Activated CD8-positive, alpha-beta memory T cell treated with anti-CD3 and anti-CD28 coated beads, Interleukin-2, amount 10 ng/mL, durations not matched to agents 7 days and 5 days (primary cell): ENCODE measurements around the gene TMIE. TPM values are rescaled to one million over a fixed set of nuclear protein-coding genes. Genes with fewer than 3 reads are reported as not detected.

ENCODE experiments used
- ATAC-seq: fragments of 150-1000 bp; cut with Tn5 transposase; one replicate; pipeline ENCODE4 v1.10.0; 2021; ENCODE audit warnings: moderate library complexity
- CTCF ChIA-PET: fragments of 350-600 bp; sonication (Branson Sonifier 250); formaldehyde crosslinking; loops from one replicate; lab custom pipeline; 2021; ENCODE audit warnings: antibody characterized with exemption; lab: Charles Lee
- DNase-seq: peaks from one replicate; pipeline ENCODE4 v3.0.0-alpha.2; 2020
- H3K27ac Mint-ChIP-seq: one replicate; pipeline ENCODE4 v1.8.0; 2021; ENCODE audit warnings: mild to moderate bottlenecking, mixed read lengths
- H3K27me3 Mint-ChIP-seq: one replicate; pipeline ENCODE4 v1.8.0; 2021; ENCODE audit warnings: mixed read lengths
- H3K36me3 Mint-ChIP-seq: one replicate; pipeline ENCODE4 v1.8.0; 2021; ENCODE audit warnings: mild to moderate bottlenecking, mixed read lengths
- H3K4me1 Mint-ChIP-seq: one replicate; pipeline ENCODE4 v1.8.0; 2021; ENCODE audit warnings: mixed read lengths
- H3K4me3 Mint-ChIP-seq: one replicate; pipeline ENCODE4 v1.8.0; 2021; ENCODE audit warnings: mild to moderate bottlenecking, moderate library complexity, mixed read lengths
- H3K9me3 Mint-ChIP-seq: one replicate; pipeline ENCODE4 v1.8.0; 2022; ENCODE audit warnings: low read depth, mixed read lengths
- total RNA-seq, 2 experiments: library from RNA; stranded (reverse); gene quantifications; one replicate each; pipeline ENCODE4 v1.2.3, GENCODE V29; 2021

TMIE gene
- total RNA-seq, 2 experiments from 2014 or later: not detected

DNA sequence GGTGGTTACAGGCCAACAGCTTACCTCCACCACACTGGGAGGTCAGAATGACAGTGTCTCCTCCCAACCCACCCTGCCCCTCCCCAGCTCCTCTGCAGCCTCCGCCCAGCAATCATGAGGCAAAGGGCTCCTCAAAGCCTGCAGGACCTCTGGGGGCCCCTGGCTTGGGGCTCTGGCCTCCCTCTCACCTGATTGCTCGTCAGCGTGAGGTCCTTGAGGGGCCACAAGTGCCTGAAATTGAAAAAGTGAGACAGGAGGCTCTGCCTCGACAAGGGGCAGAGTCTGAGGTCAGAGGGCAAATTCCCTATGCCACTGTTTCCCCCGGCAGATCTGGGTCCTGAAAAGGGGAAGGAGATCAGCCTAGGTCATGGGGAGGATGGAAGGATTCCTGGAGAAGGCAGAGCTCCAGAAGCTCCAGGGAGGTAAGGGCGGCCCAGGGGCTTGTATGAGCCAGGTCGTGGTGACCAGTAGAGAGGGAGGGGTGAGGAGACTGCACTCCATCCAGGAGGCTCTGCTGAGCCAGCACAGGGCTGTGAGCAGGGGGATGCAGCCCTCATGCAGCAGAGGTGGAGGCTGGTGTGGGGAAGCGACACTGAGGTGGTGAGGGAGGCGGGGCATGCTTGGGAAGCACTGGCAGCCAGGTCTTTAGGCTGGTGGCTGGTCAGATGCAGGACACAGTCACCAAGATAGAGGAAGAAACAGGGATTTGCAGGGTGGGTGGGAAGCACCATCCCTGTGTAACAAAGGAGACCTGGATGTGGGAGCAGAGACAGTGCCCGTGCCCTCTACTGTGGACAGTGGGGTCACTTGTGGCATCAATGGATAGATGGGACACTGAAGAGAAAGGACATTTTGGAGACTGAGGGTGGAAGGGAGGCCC lies 27.8 kb upstream of the TMIE start:
- Mint-ChIP-seq H3K27me3 (no peaks in the 10 kb centered on the region), H3K4me1 (no peaks in the 10 kb centered on the region), H3K9me3 (no peaks in the 10 kb centered on the region), H3K4me3 (no peak overlapping the region), H3K36me3 (no peaks in the 10 kb centered on the region), H3K27ac (no peak overlapping the region)
- DNase-seq: no peak
- CTCF ChIA-PET: no interaction called here
- no peak for ATAC-seq

DNA sequence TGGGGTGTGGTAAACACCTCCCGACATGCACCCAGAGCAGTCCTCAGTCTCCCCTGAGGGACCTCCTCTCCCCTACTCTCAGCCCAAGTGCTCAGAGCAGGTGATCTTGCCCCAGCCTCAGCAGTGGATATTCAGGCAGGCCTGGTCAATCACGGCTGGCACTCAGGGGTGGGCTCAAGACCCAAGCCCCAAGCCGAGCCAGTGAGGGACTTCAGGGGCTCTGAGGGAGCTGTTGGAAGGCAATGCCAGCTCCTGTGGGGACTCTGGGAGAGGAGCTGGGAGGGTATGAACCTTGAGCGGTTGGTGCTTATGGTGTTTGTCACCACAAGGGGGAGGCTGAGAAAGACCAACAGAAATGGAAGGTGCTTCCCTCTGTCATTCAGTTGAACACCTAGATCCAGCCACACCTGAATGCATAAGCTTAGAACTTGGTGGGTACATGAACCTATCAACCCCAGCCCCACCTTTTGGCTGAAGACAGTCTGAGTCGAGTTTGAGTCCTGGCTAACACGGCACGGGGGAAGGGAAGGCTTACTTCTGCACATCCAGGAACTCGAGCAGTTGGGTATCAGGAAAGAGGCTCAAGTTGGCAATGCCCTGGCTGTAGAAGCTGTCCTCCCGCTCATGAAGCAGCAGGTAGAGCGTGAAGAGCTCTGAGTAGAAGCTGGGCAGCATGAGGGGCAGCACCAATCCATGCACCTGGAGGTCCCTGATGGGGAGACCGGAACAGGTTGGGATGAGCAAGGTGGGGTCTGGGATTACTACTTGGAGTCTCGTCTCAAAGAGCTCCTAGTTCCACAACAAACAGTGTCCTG lies 27.0 kb upstream of the TMIE start:
- Mint-ChIP-seq H3K4me1 (no peaks in the 10 kb centered on the region), H3K27me3 (no peaks in the 10 kb centered on the region), H3K36me3 (no peaks in the 10 kb centered on the region), H3K27ac (no peak overlapping the region), H3K9me3 (no peaks in the 10 kb centered on the region), H3K4me3 (no peak overlapping the region)
- ATAC-seq: no peak
- CTCF ChIA-PET: no interaction called here
- DNase-seq: no peak

DNA sequence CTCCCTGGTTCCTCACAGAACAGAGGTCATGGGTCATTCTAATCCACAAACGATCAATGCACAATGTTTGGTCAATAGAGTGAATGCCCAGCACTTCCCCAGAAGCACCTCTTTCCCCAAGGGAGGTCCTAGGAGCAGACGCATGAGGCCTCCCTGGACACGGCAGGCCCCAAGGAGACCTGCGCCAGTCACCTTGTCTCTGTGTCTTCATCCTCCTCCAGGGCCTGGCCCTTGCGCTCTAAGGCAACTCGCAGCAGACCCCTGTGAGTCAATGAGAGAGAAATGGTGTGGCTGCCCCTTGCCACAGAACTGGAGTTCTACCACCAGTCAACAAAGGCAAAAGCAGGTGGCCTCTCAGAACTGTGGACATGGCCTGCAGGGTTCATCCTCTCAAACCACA lies 25.8 kb upstream of the TMIE start:
- H3K4me3 Mint-ChIP-seq: no peak overlapping the region
- no peaks in the 10 kb centered on the region for H3K9me3 Mint-ChIP-seq
- no peaks in the 10 kb centered on the region for H3K27me3 Mint-ChIP-seq
- CTCF ChIA-PET: no interaction called here
- no peaks in the 10 kb centered on the region for H3K36me3 Mint-ChIP-seq
- no peak for DNase-seq
- no peaks in the 10 kb centered on the region for H3K4me1 Mint-ChIP-seq
- no peak overlapping the region for H3K27ac Mint-ChIP-seq
- no peak for ATAC-seq

- no peaks in the 10 kb centered on the region for H3K27me3 Mint-ChIP-seq
- no peak for DNase-seq
- no peaks in the 10 kb centered on the region for H3K36me3 Mint-ChIP-seq
- no peak overlapping the region for H3K27ac Mint-ChIP-seq
- no peak for ATAC-seq
- no peaks in the 10 kb centered on the region for H3K9me3 Mint-ChIP-seq
- no peak overlapping the region for H3K4me3 Mint-ChIP-seq
- no peaks in the 10 kb centered on the region for H3K4me1 Mint-ChIP-seq
- CTCF ChIA-PET: no interaction called here
These were observed 25.2 kb upstream of the TMIE start for GRCh38 chr3:46675843-46676567.

GRCh38 chr3:46676601-46677410 lies 24.4 kb upstream of the TMIE start:
- ATAC-seq (no peak), DNase-seq (no peak)
- Mint-ChIP-seq H3K36me3 (no peaks in the 10 kb centered on the region), H3K27me3 (no peaks in the 10 kb centered on the region), H3K4me3 (no peak overlapping the region), H3K4me1 (no peaks in the 10 kb centered on the region), H3K9me3 (no peaks in the 10 kb centered on the region), H3K27ac (no peak overlapping the region)
- CTCF ChIA-PET: no interaction called here

- Mint-ChIP-seq H3K4me1 (no peaks in the 10 kb centered on the region), H3K9me3 (no peaks in the 10 kb centered on the region), H3K36me3 (no peaks in the 10 kb centered on the region), H3K27ac (no peak overlapping the region), H3K27me3 (no peaks in the 10 kb centered on the region), H3K4me3 (no peak overlapping the region)
- CTCF ChIA-PET: no interaction called here
- DNase-seq (no peak), ATAC-seq (no peak)
These were observed 23.8 kb upstream of the TMIE start for GRCh38 chr3:46677411-46677726.

GRCh38 chr3:46678280-46678679 lies 22.9 kb upstream of the TMIE start:
- H3K4me3 Mint-ChIP-seq: no peak overlapping the region
- H3K4me1 Mint-ChIP-seq: no peaks in the 10 kb centered on the region
- DNase-seq: no peak
- H3K9me3 Mint-ChIP-seq: no peaks in the 10 kb centered on the region
- H3K36me3 Mint-ChIP-seq: no peaks in the 10 kb centered on the region
- CTCF ChIA-PET: no interaction called here
- H3K27ac Mint-ChIP-seq: no peak overlapping the region
- ATAC-seq: no peak
- H3K27me3 Mint-ChIP-seq: no peaks in the 10 kb centered on the region

- CTCF ChIA-PET: no interaction called here
- H3K27me3 Mint-ChIP-seq: no peaks in the 10 kb centered on the region
- H3K4me1 Mint-ChIP-seq: no peaks in the 10 kb centered on the region
- no peak overlapping the region for H3K4me3 Mint-ChIP-seq
- H3K36me3 Mint-ChIP-seq: no peaks in the 10 kb centered on the region
- no peaks in the 10 kb centered on the region for H3K9me3 Mint-ChIP-seq
- no peak overlapping the region for H3K27ac Mint-ChIP-seq
- DNase-seq (no peak), ATAC-seq (no peak)
These were observed 21.5 kb upstream of the TMIE start for GRCh38 chr3:46679681-46680080.

DNA sequence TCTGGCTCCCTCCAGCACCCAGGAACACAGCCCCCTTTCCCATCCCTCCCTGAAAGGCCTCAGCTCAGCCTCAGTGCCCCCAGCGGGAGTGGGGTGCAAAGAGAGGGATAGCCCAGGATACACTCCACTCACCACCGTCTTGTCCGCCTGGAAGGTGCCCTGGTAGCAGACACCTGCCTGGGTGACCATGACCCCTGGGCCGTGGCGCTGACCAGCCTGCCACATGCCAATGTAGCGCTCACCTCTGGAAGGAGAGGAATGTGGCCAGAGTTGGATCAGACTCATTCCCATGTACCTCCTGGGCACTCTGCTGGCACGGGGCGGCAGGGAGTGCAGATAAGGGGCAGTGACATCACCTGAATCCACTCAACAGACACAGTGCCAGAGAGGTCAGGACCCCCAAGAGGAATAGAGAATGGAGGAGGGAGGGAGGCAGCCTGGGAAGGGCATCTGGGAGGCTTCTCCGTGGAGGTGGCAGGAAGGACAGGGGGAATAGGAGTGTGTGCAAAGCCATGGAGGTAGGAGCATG lies 20.8 kb upstream of the TMIE start:
- Mint-ChIP-seq H3K27ac (no peak overlapping the region), H3K36me3 (no peaks in the 10 kb centered on the region), H3K27me3 (no peaks in the 10 kb centered on the region), H3K4me3 (no peak overlapping the region), H3K4me1 (no peaks in the 10 kb centered on the region), H3K9me3 (no peaks in the 10 kb centered on the region)
- CTCF ChIA-PET: no interaction called here
- ATAC-seq (no peak), DNase-seq (no peak)

GRCh38 chr3:46681387-46681786 lies 19.8 kb upstream of the TMIE start:
- ATAC-seq: no peak
- H3K9me3 Mint-ChIP-seq: no peaks in the 10 kb centered on the region
- no peaks in the 10 kb centered on the region for H3K36me3 Mint-ChIP-seq
- no peaks in the 10 kb centered on the region for H3K27me3 Mint-ChIP-seq
- no peak overlapping the region for H3K4me3 Mint-ChIP-seq
- DNase-seq: no peak
- CTCF ChIA-PET: no interaction called here
- no peaks in the 10 kb centered on the region for H3K4me1 Mint-ChIP-seq
- H3K27ac Mint-ChIP-seq: no peak overlapping the region

DNA sequence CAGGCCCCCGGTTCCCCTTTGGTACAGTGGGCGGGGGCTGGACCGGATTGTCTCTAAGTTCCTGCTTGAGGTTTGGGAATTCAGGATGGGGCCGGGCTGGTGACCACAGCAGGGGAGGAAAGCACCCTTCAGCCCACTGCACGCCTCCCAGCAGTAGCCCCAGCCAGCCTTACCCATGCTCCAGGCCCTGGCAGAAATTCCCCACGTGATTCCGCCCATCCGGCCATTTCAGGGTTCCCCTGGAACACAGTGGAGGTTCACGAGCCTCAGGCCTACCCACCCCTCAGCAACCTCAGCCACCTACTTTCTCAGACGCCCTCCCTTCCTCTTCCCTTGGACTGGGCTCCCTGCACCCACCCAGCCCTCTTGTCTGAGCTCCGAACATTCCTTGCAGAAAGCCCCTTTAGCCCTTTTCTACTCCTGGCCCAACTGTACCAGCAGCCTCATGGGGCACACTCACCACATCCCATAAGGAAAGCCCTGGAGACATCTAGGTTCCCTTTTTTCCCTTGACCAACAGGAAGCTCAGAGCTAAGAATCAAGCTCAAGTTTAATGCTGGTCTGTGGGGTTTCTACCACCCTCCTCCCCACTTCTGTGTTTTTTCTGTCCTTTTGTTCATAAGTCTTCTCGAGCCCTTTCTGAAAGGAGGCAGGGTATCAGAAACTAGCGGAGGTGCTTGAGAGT lies 19.2 kb upstream of the TMIE start:
- H3K27me3 Mint-ChIP-seq: no peaks in the 10 kb centered on the region
- ATAC-seq: no peak
- no peaks in the 10 kb centered on the region for H3K4me1 Mint-ChIP-seq
- no peak overlapping the region for H3K27ac Mint-ChIP-seq
- H3K9me3 Mint-ChIP-seq: no peaks in the 10 kb centered on the region
- H3K36me3 Mint-ChIP-seq: no peaks in the 10 kb centered on the region
- CTCF ChIA-PET: no interaction called here
- H3K4me3 Mint-ChIP-seq: no peak overlapping the region
- no peak for DNase-seq

DNA sequence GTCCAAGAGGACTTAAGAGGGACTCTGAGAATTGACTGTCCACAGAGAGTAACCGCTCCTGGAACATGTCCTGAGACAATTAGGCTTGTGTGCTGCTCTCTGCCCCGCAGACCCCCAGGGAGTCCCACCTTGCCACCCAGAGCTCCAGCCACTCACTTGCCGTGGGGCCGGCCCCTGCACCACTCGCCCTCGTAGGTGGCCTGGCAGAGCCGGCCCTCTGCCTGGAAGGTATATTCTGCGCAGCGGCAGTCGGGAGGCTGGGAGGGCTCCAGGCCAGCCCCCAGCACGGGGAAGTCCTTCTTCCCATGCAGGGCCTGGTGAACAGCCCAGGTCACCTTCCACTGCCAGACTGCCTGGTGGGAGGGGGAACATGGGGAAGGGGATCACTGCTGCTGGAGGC lies 18.2 kb upstream of the TMIE start:
- H3K27me3 Mint-ChIP-seq: no peaks in the 10 kb centered on the region
- no peaks in the 10 kb centered on the region for H3K36me3 Mint-ChIP-seq
- H3K4me3 Mint-ChIP-seq: no peak overlapping the region
- CTCF ChIA-PET: no interaction called here
- H3K9me3 Mint-ChIP-seq: no peaks in the 10 kb centered on the region
- ATAC-seq: no peak
- no peak for DNase-seq
- H3K27ac Mint-ChIP-seq: no peak overlapping the region
- H3K4me1 Mint-ChIP-seq: no peaks in the 10 kb centered on the region
